DND-41 (cell line): ENCODE results near the gene HADH.

Source experiments
- ATAC-seq: fragments of 200-7000 bp; cut with Tn5 transposase; 3 replicates; pipeline ENCODE4 v1.9.1; 2021; ENCODE audit warnings: low read depth; ENCODE audit not compliant: insufficient read depth
- DNase-seq: peaks from one replicate; pipeline ENCODE4 v3.0.0-alpha.2; 2020
- H2AFZ ChIP-seq: 2 replicates; pipeline ENCODE4 v1.6.0; 2012; ENCODE audit warnings: low read depth, low read length
- H3K27ac ChIP-seq: 2 replicates; pipeline ENCODE4 v1.5.1; 2012; ENCODE audit warnings: low read length, inconsistent platforms
- H3K27me3 ChIP-seq: fragments of 200-600 bp; sonication (generic); 2 replicates; pipeline ENCODE4 v1.6.0; 2012; ENCODE audit warnings: low read length, mild to moderate bottlenecking, inconsistent platforms; ENCODE audit not compliant: insufficient read depth, poor library complexity
- H3K36me3 ChIP-seq: 2 replicates; pipeline ENCODE4 v1.5.1; 2012; ENCODE audit warnings: low read length, inconsistent platforms; ENCODE audit not compliant: insufficient read depth
- H3K4me1 ChIP-seq: 2 replicates; pipeline ENCODE4 v1.5.1; 2012; ENCODE audit warnings: mild to moderate bottlenecking, low read length; ENCODE audit not compliant: insufficient read depth
- H3K4me2 ChIP-seq: 2 replicates; pipeline ENCODE4 v1.6.0; 2012; ENCODE audit warnings: mild to moderate bottlenecking, moderate library complexity, low read length, inconsistent platforms; ENCODE audit not compliant: insufficient read depth
- H3K4me3 ChIP-seq, 2 experiments: fragments of 200-600 bp in 1 of 2; shearing (Covaris generic) in 1 of 2; 2 replicates each; pipeline ENCODE4 v1.5.1; 2012 to 2016; ENCODE audit warnings: inconsistent platforms in 2 of 2, low read length in 2 of 2, mild to moderate bottlenecking in 2 of 2, low read depth in 1 of 2, moderate library complexity in 1 of 2
- H3K79me2 ChIP-seq: 2 replicates; pipeline ENCODE4 v1.6.0; 2012; ENCODE audit warnings: low read length, inconsistent platforms; ENCODE audit not compliant: insufficient read depth
- H3K9ac ChIP-seq: 2 replicates; pipeline ENCODE4 v1.6.0; 2012; ENCODE audit warnings: low read depth, mild to moderate bottlenecking, inconsistent platforms, low read length, moderate library complexity
- H3K9me3 ChIP-seq: 2 replicates; pipeline ENCODE4 v1.5.1; 2012; ENCODE audit warnings: low read length, moderate library complexity, mild to moderate bottlenecking, inconsistent platforms; ENCODE audit not compliant: insufficient read depth, severe bottlenecking
- H4K20me1 ChIP-seq: 2 replicates; pipeline ENCODE4 v1.6.0; 2012; ENCODE audit warnings: low read length; ENCODE audit not compliant: insufficient read depth
- EZH2 ChIP-seq: IDR thresholded peaks from 3 replicates; pipeline ENCODE4 v1.6.1; 2012; ENCODE audit warnings: borderline replicate concordance, low read depth, mild to moderate bottlenecking, moderate library complexity, low read length, inconsistent platforms; ENCODE audit not compliant: severe bottlenecking
- TF ChIP-seq, protein P1 (sequence below): IDR thresholded peaks from 2 replicates; pipeline ENCODE4 v1.5.1; 2012; ENCODE audit warnings: borderline replicate concordance, low read length, moderate library complexity, mild to moderate bottlenecking; ENCODE audit not compliant: poor library complexity, severe bottlenecking; ENCODE audit errors: extremely low read depth

HADH gene

DNA sequence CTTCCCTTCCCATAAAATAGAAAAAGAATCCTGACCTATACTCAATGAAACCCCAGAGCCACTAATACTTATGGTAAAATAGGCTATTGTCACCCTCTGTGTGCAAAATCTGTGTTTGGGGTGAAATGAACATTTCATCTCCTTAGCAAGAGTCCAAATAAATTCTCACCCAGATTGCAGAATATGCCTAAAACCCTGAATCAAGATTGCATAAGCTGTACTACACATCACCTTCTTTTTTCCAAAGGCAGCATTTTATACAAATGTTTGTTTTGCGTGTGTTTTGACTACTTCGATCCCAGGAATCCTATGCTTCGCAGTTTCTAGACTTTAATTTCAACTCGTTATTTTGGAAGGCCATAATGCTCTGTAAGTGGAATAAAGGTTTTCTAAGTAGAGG lies 12.2 kb upstream of the HADH start:
- Histone ChIP-seq H3K79me2 (no peaks in the 10 kb centered on the region), H4K20me1 (no peaks in the 10 kb centered on the region), H3K9ac (no peak overlapping the region), H3K9me3 (peaks cover 5% of the 10 kb centered on the region), H3K27me3 (no peaks in the 10 kb centered on the region), H2AFZ (no peak overlapping the region), H3K36me3 (no peaks in the 10 kb centered on the region), H3K4me2 (no peak overlapping the region), H3K4me3 (no peak overlapping the region), H3K27ac (no peak overlapping the region), H3K4me1 (no peaks in the 10 kb centered on the region)
- no peak for TF ChIP-seq EZH2
- TF ChIP-seq, protein P1, sequence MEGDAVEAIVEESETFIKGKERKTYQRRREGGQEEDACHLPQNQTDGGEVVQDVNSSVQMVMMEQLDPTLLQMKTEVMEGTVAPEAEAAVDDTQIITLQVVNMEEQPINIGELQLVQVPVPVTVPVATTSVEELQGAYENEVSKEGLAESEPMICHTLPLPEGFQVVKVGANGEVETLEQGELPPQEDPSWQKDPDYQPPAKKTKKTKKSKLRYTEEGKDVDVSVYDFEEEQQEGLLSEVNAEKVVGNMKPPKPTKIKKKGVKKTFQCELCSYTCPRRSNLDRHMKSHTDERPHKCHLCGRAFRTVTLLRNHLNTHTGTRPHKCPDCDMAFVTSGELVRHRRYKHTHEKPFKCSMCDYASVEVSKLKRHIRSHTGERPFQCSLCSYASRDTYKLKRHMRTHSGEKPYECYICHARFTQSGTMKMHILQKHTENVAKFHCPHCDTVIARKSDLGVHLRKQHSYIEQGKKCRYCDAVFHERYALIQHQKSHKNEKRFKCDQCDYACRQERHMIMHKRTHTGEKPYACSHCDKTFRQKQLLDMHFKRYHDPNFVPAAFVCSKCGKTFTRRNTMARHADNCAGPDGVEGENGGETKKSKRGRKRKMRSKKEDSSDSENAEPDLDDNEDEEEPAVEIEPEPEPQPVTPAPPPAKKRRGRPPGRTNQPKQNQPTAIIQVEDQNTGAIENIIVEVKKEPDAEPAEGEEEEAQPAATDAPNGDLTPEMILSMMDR: no peak
- no peak for ATAC-seq
- DNase-seq: no peak

DNA sequence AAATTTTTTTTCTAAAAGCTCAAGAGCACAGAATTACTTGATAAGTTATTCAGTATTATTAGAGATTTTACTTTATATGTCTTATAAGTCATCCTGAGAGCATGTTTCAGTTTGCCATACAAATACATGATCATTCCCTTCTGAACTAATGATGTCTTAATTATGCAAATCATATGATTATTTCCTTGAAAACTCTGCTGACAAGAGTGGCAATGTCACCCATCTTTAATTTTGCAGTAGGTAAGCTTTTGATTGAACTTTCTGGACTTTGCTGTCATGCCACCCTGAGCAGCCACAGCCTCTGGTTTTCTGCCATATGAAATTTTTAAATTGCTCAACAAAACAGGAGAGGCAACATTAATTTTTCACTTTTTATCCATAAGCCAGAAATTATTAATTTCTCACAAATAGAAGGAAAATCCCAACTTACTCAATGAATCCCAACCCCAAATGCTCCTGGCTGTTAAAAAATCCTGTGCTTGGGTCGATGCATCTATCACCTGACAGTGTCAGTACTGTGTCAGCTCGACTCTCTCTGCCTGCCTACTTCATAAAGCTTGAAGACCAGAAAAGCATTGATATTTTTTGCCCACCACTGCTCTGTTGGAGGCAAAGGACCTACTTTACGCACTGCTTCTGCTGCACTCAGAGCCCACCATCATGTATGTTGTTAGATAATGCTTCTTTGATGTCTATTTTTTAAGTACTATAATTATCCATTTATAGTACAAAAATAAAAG lies 11.6 kb upstream of the HADH start:
- no peak overlapping the region for H2AFZ ChIP-seq
- no peaks in the 10 kb centered on the region for H4K20me1 ChIP-seq
- peaks cover 5% of the 10 kb centered on the region for H3K9me3 ChIP-seq
- H3K27ac ChIP-seq: no peak overlapping the region
- ATAC-seq (no peak), DNase-seq (no peak)
- TF ChIP-seq EZH2: no peak
- TF ChIP-seq, protein P1: no peak
- H3K27me3 ChIP-seq: no peaks in the 10 kb centered on the region
- H3K4me3 ChIP-seq: no peak overlapping the region
- H3K9ac ChIP-seq: no peak overlapping the region
- H3K36me3 ChIP-seq: no peaks in the 10 kb centered on the region
- H3K4me1 ChIP-seq: no peaks in the 10 kb centered on the region
- no peaks in the 10 kb centered on the region for H3K79me2 ChIP-seq
- no peak overlapping the region for H3K4me2 ChIP-seq

DNA sequence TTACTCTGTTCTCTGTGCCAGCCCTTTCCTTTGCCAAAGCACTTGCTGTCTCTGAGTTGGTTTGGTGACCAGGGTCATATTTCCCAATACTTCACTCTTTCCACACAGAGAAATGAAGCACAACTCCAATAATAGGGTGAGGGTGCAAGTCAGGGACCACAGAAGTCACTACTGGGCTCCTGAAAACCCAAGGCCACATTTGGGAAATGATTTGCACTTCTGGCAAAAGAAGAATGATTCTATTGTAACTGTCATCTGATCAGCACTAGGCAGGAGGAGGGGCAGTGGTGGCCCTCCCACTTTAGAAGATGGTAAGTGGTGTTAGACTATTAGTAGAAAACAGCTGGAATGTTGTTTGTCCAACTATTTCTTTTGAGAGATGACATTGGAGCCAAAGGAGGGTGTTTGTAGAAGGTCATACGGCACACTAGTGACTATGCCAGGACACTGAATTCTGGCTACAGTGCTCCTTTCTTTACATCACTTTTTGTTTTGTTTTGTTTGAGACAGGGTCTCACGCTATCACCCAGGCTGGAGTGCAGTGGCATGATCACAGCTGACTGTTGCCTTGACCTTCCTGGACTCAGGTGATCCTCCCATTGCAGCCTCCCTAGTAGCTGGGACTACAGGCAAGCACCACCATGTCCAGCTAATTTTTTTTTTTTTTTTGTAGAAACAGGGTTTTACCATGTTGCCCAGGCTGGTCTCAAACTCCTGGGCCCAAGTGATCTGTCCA lies 10.8 kb upstream of the HADH start:
- TF ChIP-seq EZH2: no peak
- TF ChIP-seq, protein P1: no peak
- Histone ChIP-seq H3K79me2 (no peaks in the 10 kb centered on the region), H3K27me3 (no peaks in the 10 kb centered on the region), H3K27ac (no peak overlapping the region), H3K9me3 (peaks cover 5% of the 10 kb centered on the region), H3K36me3 (no peaks in the 10 kb centered on the region), H3K4me1 (no peaks in the 10 kb centered on the region), H3K4me3 (no peak overlapping the region), H3K4me2 (no peak overlapping the region), H3K9ac (no peak overlapping the region), H4K20me1 (no peaks in the 10 kb centered on the region), H2AFZ (no peak overlapping the region)
- no peak for ATAC-seq
- DNase-seq: no peak
